Liver (tissue), 3 donors: Measurements from ENCODE around the gene TSHZ2.

Source experiments
- EGR1 ChIP-seq, 2 donors: IDR thresholded peaks; 2 replicates each; pipeline ENCODE4 v1.6.1; 2016 to 2018; ENCODE audit warnings: antibody characterized with exemption in 2 of 2, low read depth in 2 of 2
- RAD21 ChIP-seq, 2 donors: IDR thresholded peaks; 2 replicates each; pipeline ENCODE4 v1.6.1; 2016; ENCODE audit warnings: antibody characterized with exemption in 2 of 2, mild to moderate bottlenecking in 2 of 2
- RXRA ChIP-seq, 2 donors: IDR thresholded peaks; 2 replicates each; pipeline ENCODE4 v1.6.1; 2017 to 2018; ENCODE audit warnings: antibody characterized with exemption in 2 of 2, mild to moderate bottlenecking in 1 of 2
- TAF1 ChIP-seq: conservative IDR thresholded peaks from 2 replicates; pipeline ENCODE4 v1.6.1; 2016; ENCODE audit warnings: antibody characterized with exemption, mild to moderate bottlenecking
- YY1 ChIP-seq: IDR thresholded peaks from 2 replicates; pipeline ENCODE4 v1.6.1; 2016; ENCODE audit warnings: antibody characterized with exemption, mild to moderate bottlenecking
- TF ChIP-seq, protein P1 (sequence below): fragments of 150-350 bp; IDR thresholded peaks from 2 replicates; pipeline ENCODE4 v1.5.1; 2017; ENCODE audit warnings: improper control_type of control experiment, low read depth, low read length; ENCODE audit not compliant: missing input control
- TF ChIP-seq, protein P2 (sequence below): IDR thresholded peaks from 2 replicates; pipeline ENCODE4 v1.6.1; 2016; ENCODE audit warnings: antibody characterized with exemption, mild to moderate bottlenecking
- TF ChIP-seq, protein P3 (sequence below): IDR thresholded peaks from 2 replicates; pipeline ENCODE4 v1.6.1; 2016; ENCODE audit warnings: antibody characterized with exemption
- TF ChIP-seq, protein P4 (sequence below): IDR thresholded peaks from 2 replicates; pipeline ENCODE4 v1.6.1; 2016; ENCODE audit warnings: antibody characterized with exemption
- donor health status: healthy.
- donor health status: healthy.

DNA sequence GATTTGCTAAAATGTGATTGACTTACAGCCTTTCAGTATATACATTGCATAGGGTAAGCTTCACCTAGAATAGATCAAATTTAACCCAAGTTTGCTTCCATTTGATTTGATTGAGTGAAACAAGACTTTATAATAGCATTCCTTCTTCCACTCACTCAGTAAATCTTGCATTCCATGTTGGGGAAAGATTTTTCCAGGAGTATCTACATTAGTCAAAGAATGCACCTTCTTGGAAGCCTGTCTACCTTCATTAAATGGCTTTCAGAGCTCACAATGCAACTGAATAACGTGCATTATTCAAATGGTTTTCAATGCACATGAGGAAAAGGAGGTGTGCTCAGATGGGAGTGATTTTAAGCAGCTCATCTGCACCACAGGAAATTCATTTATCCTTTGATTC is 38.3 kb upstream of the TSHZ2 start:
- TF ChIP-seq, protein P1, sequence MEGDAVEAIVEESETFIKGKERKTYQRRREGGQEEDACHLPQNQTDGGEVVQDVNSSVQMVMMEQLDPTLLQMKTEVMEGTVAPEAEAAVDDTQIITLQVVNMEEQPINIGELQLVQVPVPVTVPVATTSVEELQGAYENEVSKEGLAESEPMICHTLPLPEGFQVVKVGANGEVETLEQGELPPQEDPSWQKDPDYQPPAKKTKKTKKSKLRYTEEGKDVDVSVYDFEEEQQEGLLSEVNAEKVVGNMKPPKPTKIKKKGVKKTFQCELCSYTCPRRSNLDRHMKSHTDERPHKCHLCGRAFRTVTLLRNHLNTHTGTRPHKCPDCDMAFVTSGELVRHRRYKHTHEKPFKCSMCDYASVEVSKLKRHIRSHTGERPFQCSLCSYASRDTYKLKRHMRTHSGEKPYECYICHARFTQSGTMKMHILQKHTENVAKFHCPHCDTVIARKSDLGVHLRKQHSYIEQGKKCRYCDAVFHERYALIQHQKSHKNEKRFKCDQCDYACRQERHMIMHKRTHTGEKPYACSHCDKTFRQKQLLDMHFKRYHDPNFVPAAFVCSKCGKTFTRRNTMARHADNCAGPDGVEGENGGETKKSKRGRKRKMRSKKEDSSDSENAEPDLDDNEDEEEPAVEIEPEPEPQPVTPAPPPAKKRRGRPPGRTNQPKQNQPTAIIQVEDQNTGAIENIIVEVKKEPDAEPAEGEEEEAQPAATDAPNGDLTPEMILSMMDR, result no peak
- TF ChIP-seq TAF1, result no peak
- TF ChIP-seq, protein P2, sequence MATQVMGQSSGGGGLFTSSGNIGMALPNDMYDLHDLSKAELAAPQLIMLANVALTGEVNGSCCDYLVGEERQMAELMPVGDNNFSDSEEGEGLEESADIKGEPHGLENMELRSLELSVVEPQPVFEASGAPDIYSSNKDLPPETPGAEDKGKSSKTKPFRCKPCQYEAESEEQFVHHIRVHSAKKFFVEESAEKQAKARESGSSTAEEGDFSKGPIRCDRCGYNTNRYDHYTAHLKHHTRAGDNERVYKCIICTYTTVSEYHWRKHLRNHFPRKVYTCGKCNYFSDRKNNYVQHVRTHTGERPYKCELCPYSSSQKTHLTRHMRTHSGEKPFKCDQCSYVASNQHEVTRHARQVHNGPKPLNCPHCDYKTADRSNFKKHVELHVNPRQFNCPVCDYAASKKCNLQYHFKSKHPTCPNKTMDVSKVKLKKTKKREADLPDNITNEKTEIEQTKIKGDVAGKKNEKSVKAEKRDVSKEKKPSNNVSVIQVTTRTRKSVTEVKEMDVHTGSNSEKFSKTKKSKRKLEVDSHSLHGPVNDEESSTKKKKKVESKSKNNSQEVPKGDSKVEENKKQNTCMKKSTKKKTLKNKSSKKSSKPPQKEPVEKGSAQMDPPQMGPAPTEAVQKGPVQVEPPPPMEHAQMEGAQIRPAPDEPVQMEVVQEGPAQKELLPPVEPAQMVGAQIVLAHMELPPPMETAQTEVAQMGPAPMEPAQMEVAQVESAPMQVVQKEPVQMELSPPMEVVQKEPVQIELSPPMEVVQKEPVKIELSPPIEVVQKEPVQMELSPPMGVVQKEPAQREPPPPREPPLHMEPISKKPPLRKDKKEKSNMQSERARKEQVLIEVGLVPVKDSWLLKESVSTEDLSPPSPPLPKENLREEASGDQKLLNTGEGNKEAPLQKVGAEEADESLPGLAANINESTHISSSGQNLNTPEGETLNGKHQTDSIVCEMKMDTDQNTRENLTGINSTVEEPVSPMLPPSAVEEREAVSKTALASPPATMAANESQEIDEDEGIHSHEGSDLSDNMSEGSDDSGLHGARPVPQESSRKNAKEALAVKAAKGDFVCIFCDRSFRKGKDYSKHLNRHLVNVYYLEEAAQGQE, result no peak
- TF ChIP-seq, protein P3, sequence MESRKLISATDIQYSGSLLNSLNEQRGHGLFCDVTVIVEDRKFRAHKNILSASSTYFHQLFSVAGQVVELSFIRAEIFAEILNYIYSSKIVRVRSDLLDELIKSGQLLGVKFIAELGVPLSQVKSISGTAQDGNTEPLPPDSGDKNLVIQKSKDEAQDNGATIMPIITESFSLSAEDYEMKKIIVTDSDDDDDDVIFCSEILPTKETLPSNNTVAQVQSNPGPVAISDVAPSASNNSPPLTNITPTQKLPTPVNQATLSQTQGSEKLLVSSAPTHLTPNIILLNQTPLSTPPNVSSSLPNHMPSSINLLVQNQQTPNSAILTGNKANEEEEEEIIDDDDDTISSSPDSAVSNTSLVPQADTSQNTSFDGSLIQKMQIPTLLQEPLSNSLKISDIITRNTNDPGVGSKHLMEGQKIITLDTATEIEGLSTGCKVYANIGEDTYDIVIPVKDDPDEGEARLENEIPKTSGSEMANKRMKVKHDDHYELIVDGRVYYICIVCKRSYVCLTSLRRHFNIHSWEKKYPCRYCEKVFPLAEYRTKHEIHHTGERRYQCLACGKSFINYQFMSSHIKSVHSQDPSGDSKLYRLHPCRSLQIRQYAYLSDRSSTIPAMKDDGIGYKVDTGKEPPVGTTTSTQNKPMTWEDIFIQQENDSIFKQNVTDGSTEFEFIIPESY, result no peak
- no peak for TF ChIP-seq RAD21 (IDR thresholded peaks at IDR 0.05)
- no peak for TF ChIP-seq YY1
- TF ChIP-seq EGR1 (IDR thresholded peaks at IDR 0.05; ENCODE audit: low read depth in 2 of 2), result no peak
- TF ChIP-seq RXRA (IDR thresholded peaks at IDR 0.05), result no peak
- TF ChIP-seq, protein P4, sequence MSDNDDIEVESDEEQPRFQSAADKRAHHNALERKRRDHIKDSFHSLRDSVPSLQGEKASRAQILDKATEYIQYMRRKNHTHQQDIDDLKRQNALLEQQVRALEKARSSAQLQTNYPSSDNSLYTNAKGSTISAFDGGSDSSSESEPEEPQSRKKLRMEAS, result no peak
